Measurements from ENCODE around the gene BPIFB6.
"Not testable (repeated sequence)": the region's sequence is repeated elsewhere in the genome, so short reads cannot be mapped to it uniquely, and the experiment has no call there.

Gene BPIFB6

GRCh38 chr20:33027769-33028751 lies 3.4 kb upstream of the BPIFB6 start:
- DNase-seq (ENCODE audit: low spot score), result no peak

DNA sequence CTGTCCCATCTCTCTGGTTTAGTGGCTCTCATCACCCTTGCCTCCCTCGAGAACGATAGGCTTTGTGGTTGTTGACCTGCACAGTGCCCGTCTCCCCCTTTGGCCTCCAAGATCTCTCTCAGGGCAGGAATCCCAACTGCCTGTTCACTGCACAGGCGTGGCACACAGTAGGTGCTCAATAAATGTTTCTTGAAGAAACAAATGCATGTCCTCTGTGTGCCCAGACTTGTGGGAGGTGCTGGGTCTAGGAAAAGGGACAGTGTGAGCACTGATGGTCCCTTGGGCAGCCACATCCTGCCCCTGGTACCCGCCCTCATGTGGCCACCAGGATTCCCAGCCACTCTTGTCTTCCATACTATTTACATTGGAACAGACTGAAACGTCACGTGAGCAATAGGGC lies 2.6 kb upstream of the BPIFB6 start:
- no peak for DNase-seq (ENCODE audit: low spot score)

DNA sequence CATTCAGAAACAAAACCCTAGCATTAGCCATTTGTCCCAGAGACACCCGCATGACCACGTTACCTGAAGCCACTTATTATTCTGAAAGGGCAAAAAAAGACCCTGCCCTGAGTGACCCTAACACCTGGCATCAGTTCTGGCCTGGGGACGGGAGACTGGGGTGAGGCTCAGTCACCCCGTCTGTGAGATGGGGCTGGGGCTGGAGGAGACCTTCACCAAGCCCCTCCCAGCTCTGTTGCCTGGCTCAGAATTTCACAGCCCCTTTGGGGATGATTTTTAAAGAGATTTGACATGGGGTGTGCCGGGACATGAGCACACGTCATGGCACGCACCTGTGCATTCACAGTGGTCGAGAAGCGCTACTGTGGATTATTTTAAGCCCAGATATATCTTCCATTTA lies 1.4 kb upstream of the BPIFB6 start:
- no peak for DNase-seq (ENCODE audit: low spot score)

- no peak for DNase-seq (ENCODE audit: low spot score)
Observed at GRCh38 chr20:33030569-33030968, 879 bp upstream of the BPIFB6 start.

DNA sequence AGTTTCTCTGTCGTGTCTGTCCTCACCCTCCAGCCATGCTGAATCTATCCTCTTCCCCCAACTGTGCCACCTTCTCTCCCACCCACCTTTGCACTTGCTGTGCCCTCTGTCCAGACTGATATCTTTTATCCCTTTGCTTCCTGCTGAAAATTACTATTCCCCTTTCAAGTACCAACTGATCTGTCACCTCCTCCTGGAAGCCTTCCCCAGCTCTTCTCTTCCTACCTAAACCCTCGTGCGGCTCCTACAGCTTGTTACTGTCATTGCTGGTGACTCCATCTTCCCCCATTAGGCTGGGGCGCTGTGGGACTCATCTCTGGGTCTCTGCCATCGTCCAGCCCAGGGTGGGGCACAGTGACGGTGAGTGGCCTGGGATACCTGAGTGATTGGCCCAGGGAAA lies 1.1 kb downstream of the BPIFB6 start:
- no peak for DNase-seq (ENCODE audit: low spot score)

DNA sequence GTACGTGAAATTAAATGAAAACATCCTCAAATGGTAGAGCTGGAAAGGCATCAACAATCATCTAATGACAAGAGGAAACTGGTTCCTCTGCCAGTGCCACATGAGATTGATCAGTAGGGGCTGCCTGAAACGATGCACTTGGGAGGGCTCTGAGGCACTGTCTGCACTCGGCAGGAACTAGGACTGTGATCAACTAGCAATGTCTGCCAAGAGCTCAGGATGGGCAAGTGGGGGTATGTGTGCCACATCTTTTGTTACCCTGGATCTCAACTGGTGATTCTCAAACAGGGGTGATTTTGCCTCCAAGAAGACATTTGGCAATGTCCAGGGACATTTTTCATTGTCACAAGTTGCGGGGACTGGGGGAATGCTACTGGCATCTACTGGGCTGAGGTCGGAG lies 1.9 kb downstream of the BPIFB6 start:
- no peak for DNase-seq (ENCODE audit: low spot score)

- DNase-seq (ENCODE audit: low spot score), result no peak
Observed at GRCh38 chr20:33034115-33034514, 2.7 kb downstream of the BPIFB6 start.

- DNase-seq (ENCODE audit: low spot score), result no peak
Observed at GRCh38 chr20:33034901-33035492, 3.5 kb downstream of the BPIFB6 start.

GRCh38 chr20:33037456-33037855 lies 6.0 kb downstream of the BPIFB6 start:
- no peak for DNase-seq (ENCODE audit: low spot score)

DNA sequence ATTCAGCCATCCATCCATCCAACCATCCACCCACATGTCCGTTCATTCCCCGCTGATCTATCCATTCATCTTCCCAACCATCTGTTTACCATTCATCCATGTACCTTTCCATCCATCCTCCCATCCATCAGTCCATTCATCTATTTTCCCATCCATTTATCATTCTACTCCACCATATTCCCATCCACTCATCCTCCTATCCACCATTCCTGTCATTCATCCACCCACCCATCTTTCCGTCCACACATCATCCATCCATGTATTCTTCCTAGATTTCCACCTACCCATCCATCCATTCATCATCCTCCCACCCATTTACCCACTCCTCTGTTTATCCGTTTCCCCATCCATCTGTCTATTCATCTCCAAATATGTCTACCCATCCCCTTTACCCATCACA lies 6.8 kb downstream of the BPIFB6 start:
- no peak for DNase-seq (ENCODE audit: low spot score)

- no peak for DNase-seq (ENCODE audit: low spot score)
Observed at GRCh38 chr20:33042430-33042829, 11.0 kb downstream of the BPIFB6 start.

DNA sequence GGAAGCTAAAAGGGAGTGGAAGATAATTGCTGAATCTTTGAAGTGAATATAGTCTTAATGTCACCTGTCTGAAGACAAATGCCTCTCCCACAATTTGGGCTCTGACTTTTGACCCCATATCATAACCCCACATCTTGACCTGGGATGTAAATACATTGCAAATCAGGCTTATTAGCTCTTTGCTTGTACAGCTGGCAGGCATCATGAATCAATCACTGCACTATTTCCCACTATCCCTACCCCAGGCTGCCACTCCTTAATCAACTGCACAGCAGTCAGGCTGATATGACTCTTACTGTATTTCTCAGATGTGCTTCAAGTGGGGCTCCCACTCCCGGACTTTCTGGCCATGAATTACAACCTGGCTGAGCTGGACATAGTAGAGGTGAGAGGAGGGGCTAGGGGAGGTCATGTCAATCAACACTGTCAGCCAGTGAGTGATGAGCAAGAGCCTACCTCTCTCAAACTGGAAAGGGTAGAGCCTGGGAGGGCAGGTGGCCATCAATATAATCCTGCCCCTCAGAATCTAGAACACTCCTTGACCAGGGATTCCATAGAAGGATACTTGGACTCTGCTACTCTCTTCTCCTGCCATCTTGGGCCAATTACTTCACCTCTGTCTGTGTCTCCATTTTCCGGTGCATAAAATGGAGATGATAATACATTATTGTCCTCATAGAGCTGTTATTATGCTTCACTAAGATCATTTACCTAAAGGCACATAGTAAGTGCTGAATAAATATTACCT lies 11.7 kb downstream of the BPIFB6 start:
- DNase-seq (ENCODE audit: low spot score), result no peak

- no peak for DNase-seq (ENCODE audit: low spot score)
Observed at GRCh38 chr20:33043731-33044181, 12.3 kb downstream of the BPIFB6 start.

- not testable (repeated sequence) for DNase-seq (ENCODE audit: low spot score)
Observed at GRCh38 chr20:33045129-33045721, 13.8 kb downstream of the BPIFB6 start.

GRCh38 chr20:33046412-33046811 lies 15.0 kb downstream of the BPIFB6 start:
- DNase-seq (ENCODE audit: low spot score), result no peak

- DNase-seq (ENCODE audit: low spot score), result no peak
Observed at GRCh38 chr20:33051333-33051732, 19.9 kb downstream of the BPIFB6 start.

DNA sequence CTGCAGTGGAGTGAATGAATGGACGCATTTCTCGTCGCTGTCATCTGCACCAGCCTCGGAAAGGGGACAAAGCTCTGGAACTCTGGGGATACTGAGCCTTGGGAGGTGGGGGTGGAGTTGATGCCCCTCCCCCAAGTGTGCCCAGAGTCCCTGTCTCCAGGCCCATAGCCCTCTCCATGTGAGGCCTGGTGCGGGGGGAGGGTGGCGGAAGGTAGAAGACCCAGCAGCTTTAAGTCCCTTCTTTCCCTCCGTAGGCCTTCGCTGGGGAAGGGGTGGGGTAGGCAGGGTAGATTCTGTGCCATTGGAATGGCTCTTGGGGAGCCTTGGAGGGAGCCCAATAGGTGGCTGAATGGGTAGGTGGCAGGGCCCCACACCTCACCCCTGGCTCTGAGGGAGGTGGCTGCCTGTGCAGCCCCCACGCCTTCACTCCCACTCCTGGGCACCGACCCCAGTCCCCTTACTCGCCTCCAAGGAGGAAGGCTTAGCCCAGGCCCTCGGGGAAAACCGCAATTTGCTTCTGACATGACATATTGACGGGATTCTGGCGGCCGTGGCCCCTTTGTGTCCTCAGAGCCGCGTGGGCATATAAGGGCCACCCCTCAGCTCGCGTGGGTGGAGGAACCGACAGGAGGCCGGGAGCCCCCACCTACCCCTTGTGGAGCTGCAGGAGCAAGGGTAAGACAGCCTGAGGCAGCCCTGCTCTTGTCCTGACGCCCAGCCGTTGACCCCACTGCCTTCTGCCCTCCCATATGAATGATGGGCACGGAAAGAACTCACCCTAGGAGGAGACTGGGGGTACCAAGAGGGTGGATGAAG lies 22.1 kb downstream of the BPIFB6 start, which contains the start of gene BPIFB3:
Gene BPIFB3, plus strand, starts transcription at position 613 of the 816 bp plus-strand sequence. CDS start 1,533 bp downstream, outside the sequence.
- DNase-seq (ENCODE audit: low spot score), result no peak

DNA sequence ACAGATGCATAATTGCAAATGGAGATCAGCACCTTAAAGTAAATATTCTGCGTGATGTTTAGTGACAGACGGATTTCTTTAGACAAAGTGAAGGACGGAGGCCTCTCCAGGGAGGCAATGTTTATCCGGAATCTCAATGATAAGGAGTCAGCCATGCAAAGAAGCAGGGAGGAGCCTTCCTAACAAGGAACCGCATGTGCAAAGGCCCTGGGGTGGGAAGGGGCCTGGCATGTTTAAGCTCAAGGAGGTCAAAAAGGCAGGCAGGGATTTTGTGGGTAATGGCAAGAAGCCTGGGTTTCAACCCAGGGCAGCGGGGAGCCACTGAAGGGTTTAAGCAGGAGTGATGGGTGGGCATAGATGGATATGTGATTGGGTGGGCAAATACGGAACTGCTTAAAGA lies 22.9 kb downstream of the BPIFB6 start:
- DNase-seq (ENCODE audit: low spot score), result no peak

- DNase-seq (ENCODE audit: low spot score), result no peak
Observed at GRCh38 chr20:33054791-33055190, 23.3 kb downstream of the BPIFB6 start.

DNA sequence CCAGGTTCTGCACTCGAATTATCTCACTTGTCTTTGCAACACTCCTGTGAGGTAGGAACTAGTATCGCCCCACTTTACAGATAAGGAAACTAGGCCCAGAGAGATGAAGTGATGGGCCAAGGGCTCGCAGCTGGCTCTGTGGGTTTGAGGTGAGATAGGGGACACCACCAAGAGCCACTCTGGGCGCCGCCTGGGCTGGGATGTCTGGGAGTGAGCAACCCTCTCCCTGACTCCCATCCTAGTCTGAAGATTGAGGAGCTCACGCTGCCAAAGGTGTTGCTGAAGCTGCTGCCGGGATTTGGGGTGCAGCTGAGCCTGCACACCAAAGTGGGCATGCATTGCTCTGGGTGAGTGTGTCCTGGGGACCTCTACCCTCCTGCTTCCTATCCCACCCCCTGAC lies 27.7 kb downstream of the BPIFB6 start:
- no peak for DNase-seq (ENCODE audit: low spot score)
